Endothelial cell of umbilical vein (primary cell): ENCODE measurements around the gene LILRA5.

Experiments
- CTCF ChIP-seq, 2 donors: IDR thresholded peaks; 1 replicate in 1 of 2; 2 replicates in 1 of 2; pipeline ENCODE4 v1.5.1; 2011; ENCODE audit warnings: low read length in 2 of 2, mild to moderate bottlenecking in 2 of 2, moderate library complexity in 2 of 2, control low read depth in 1 of 2, inconsistent platforms in 1 of 2, low read depth in 1 of 2; ENCODE audit not compliant: insufficient read depth in 1 of 2; ENCODE audit errors: extremely low read depth in 1 of 2
- EZH2 ChIP-seq: IDR thresholded peaks from 2 replicates; pipeline ENCODE4 v1.6.1; 2012; ENCODE audit warnings: borderline replicate concordance, low read depth, mild to moderate bottlenecking, moderate library complexity, low read length, inconsistent platforms; ENCODE audit not compliant: severe bottlenecking
- POLR2AphosphoS5 ChIP-seq: IDR thresholded peaks from 2 replicates; pipeline ENCODE4 v1.6.1; 2012; ENCODE audit warnings: low read depth, mild to moderate bottlenecking, control low read depth, low read length, moderate library complexity; ENCODE audit not compliant: insufficient read depth

- no peak for TF ChIP-seq POLR2AphosphoS5
- no peak for TF ChIP-seq CTCF (IDR thresholded peaks at IDR 0.05; ENCODE audit: extremely low read depth in 1 of 2, insufficient read depth in 1 of 2, low read depth in 1 of 2, low read length in 2 of 2)
- TF ChIP-seq EZH2: no peak
These were observed 50.9 kb downstream of the LILRA5 start for GRCh38 chr19:54262066-54262465.
